HG02943 (cell line): Measurements from ENCODE around the gene KCNG1.
"Not testable (repeated sequence)": the region's sequence is repeated elsewhere in the genome, so short reads cannot be mapped to it uniquely, and the experiment has no call there.

ENCODE experiments used
- ATAC-seq: cut with Tn5 transposase; IDR thresholded peaks from one replicate; pipeline ENCODE4 v1.9.1; 2021; ENCODE audit warnings: mild to moderate bottlenecking, low read depth, moderate library complexity; ENCODE audit not compliant: unreplicated experiment

The KCNG1 gene

GRCh38 chr20:50992733-50993457 lies 30.0 kb downstream of the KCNG1 start:
- no peak for ATAC-seq

- no peak for ATAC-seq
These were observed 30.6 kb downstream of the KCNG1 start for GRCh38 chr20:50992336-50992732.

- ATAC-seq, result no peak
These were observed 31.8 kb downstream of the KCNG1 start for GRCh38 chr20:50991076-50991475.

DNA sequence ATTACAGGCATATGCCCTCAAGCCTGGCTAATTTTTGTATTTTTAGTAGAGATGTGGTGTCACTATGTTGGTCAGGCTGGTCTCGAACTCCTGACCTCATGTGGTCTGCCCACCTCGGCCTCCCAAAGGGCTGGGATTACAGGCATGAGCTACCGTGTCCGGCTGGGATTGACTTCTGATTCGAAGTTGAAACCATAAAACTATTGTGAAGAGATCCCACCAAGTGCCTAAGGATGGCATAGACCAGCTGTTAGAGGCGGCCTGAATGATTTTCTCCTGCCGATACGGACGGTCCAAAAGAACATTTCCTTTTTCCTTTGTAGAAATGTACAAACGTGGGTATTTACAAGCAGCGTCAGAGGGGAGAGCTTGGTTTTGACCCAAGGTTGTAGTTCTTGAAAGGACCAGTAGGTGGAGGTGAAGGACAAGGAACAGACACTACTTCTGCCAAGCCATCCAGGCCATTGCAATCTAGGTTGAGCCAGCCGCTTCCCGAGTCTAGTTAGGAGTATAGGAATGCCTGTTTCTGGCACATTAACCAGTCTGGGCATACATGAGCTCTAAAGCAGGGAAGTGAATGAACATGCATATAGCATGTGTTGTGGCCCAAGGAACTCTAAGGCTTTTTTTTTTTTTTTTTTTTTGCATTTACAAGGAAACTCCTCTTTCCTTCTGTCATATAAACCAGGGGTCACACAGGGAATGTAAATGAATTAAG lies 35.3 kb downstream of the KCNG1 start:
- ATAC-seq, result no peak

DNA sequence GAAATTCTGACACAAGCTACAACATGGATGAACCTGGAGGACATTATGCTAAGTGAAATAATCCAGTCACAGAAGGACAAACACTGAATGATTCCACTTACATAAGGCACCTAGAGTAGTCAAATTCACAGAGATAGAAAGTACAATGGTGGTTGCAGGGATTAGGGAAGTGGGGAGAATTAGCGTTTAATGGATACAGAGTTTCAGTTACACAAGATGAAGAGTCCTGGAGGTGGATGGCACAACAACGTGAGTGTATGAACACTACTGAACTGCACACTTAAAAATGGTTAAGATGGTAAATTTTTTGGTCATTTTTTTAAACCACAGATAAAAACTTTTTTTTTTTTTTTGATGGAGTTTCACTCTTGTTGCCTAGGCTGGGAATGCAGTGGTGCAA lies 39.6 kb downstream of the KCNG1 start:
- ATAC-seq, result no peak

DNA sequence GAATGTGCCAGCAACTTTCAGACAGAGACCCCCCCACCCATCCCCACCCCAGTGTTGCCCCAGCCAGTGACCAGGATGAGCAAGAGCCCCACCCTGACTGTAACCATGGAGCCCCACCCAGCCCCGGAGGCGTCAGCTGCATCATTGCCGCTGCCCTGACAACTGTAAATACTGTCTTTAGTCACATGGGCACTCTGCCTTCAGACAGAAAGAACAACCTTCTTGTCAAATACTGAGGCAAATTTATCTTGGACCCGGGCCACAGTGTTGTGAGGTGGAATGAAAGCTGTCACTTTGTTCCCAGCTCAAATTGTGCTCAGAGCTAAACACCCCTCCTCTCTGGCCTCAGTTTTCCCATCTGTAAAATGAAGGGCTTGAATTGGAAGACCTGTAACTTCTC lies 40.5 kb downstream of the KCNG1 start:
- no peak for ATAC-seq

DNA sequence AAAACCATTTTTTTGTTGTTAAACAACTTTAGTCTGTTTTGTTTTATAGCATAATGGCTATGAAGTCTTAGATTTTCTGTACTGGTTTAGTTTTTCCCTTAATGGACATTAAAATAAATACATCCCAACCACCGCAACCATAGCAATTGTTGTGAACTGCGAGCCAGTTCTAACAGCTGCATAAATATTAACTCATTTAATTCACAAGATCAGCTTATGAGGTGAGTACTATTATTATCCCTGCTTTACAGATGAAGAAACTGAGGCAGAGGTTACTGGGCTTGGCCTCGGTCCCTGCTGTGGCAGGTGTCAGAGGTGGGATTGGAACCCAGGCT lies 41.2 kb downstream of the KCNG1 start:
- no peak for ATAC-seq

- no peak for ATAC-seq
These were observed 41.8 kb downstream of the KCNG1 start for GRCh38 chr20:50980851-50981713.

DNA sequence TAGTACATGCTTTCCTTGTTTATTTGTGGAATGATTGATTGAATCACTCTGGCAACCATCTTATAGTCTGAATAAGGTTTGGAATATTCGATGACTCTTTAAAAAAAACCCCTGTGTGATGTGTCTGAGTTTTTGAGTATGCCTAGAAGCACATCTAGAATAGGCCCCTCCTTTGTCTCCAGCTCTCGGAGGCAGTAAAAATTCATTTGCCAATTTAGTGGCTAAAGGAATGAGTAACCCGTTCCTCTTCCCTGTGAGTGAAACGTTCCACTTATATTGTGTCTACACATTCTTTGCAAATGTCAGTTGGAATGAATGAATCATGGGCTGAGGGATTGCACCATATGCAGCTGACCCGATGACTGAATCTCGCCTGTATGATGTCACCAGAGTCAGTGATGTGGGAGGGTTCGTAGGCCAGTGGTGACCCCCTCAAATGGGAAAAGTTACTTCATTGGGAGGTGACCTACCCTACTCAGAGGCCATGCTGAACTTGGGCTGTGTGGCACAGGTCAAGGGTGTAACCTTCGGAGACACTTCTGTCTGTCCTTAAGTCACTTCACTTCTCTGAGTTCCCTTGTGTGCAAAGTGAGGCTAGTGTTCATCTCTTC lies 42.7 kb downstream of the KCNG1 start:
- ATAC-seq, result no peak

- ATAC-seq, result not testable (repeated sequence)
These were observed 44.4 kb downstream of the KCNG1 start for GRCh38 chr20:50978533-50978932.

GRCh38 chr20:50977066-50978021 lies 45.6 kb downstream of the KCNG1 start:
- ATAC-seq, result no peak

- ATAC-seq, result no peak
These were observed 47.1 kb downstream of the KCNG1 start for GRCh38 chr20:50975701-50976330.

DNA sequence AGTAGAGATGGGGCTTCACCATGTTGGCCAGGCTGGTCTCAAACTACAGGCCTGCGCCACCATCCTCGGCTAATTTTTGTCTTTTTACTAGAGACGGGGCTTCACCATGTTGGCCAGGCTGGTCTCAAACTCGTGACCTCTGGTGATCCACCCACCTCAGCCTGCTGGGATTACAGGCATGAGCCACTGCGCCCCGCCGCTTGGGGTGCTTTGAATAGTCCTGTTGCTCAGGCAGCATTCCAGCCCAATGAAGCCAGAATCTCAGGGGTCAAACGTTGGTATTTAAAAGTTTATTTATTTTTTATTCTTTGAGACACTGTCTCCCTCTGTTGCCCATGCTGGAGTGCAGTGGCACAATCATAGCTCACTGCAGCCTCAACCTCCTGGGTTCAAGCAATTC lies 53.0 kb downstream of the KCNG1 start:
- ATAC-seq, result no peak

DNA sequence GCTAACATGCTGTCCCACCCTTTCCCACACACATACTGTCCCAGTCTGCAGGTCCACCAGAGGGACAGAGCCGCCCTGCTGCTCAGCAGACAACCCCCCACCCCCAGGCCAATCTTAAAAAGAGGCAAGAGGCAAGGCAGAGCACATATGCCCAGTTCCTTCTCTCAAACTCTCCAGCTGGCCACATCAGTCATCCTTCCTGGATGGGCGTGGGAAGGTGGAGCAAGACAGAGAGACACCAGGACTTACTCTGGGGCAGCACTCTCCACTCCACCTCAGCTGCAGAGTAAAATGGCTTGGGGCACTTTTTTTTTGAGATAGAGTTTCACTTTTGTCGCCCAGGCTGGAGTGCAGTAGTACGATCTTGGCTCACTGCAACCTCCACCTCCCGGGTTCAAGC lies 53.5 kb downstream of the KCNG1 start:
- ATAC-seq, result no peak

DNA sequence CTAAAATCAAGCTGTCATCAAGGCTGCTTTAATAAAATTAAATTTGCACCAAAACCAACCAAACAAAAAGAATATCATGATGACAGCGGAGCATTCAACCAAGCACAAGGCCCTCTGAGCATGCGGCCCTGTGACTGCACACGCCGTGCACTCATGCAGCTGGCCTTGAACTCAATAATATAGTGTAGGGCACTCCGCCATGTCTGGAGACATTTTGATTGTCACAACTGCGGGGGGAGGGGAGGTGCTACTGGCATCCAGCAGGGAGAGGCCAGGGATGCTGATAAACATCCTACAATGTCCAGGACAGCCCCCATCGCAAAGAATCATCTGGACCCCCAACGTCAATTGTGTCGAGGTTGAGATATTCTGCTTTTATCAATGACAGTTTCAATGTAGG lies 54.6 kb downstream of the KCNG1 start:
- ATAC-seq, result no peak

GRCh38 chr20:50967586-50967985 lies 55.3 kb downstream of the KCNG1 start:
- ATAC-seq, result no peak

GRCh38 chr20:50959543-50960126 lies 63.3 kb downstream of the KCNG1 start:
- no peak for ATAC-seq

- ATAC-seq, result peak; percentile 54
These were observed 64.0 kb downstream of the KCNG1 start, which contains the start of gene MOCS3 for GRCh38 chr20:50958615-50959542. MOCS3 (plus strand) TSS chr20:50958818; CDS start chr20:50958843, 25 bp downstream.
